ENCODE data around the gene SDR39U1.
A peak's percentile ranks its signal among the peaks of the same experiment; 100 is the strongest.

The SDR39U1 gene

GRCh38 chr14:24397639-24398292 lies 44.8 kb downstream of the SDR39U1 start:
- Histone ChIP-seq H3K4me3 (ENCODE audit: low read depth, low read length) (no peak overlapping the region), H3K36me3 (ENCODE audit: insufficient read depth, low read length) (no peaks in the 10 kb centered on the region), H3K27ac (ENCODE audit: low read depth, low read length) (no peak overlapping the region), H3K27me3 (ENCODE audit: insufficient read depth, low read length) (no peaks in the 10 kb centered on the region), H3K79me2 (ENCODE audit: control insufficient read depth, insufficient read depth, low read length, unreplicated experiment) (no peaks in the 10 kb centered on the region), H3K4me1 (ENCODE audit: control insufficient read depth, insufficient read depth, low read length, unreplicated experiment) (peaks cover 8% of the 10 kb centered on the region), H2AFZ (ENCODE audit: low read length, unreplicated experiment) (no peak overlapping the region)

- Histone ChIP-seq H3K79me2 (ENCODE audit: control insufficient read depth, insufficient read depth, low read length, unreplicated experiment) (no peaks in the 10 kb centered on the region), H2AFZ (ENCODE audit: low read length, unreplicated experiment) (no peak overlapping the region), H3K4me3 (ENCODE audit: low read depth, low read length) (no peak overlapping the region), H3K4me1 (ENCODE audit: control insufficient read depth, insufficient read depth, low read length, unreplicated experiment) (peaks cover 16% of the 10 kb centered on the region), H3K36me3 (ENCODE audit: insufficient read depth, low read length) (no peaks in the 10 kb centered on the region), H3K27me3 (ENCODE audit: insufficient read depth, low read length) (no peaks in the 10 kb centered on the region), H3K27ac (ENCODE audit: low read depth, low read length) (no peak overlapping the region)
These were observed 46.7 kb downstream of the SDR39U1 start for GRCh38 chr14:24395609-24396582.

- H3K4me1 ChIP-seq (ENCODE audit: control insufficient read depth, insufficient read depth, low read length, unreplicated experiment): peaks cover 11% of the 10 kb centered on the region
- H2AFZ ChIP-seq (ENCODE audit: low read length, unreplicated experiment): no peak overlapping the region
- H3K4me3 ChIP-seq (ENCODE audit: low read depth, low read length): no peak overlapping the region
- H3K27me3 ChIP-seq (ENCODE audit: insufficient read depth, low read length): no peaks in the 10 kb centered on the region
- no peak overlapping the region for H3K27ac ChIP-seq (ENCODE audit: low read depth, low read length)
- H3K79me2 ChIP-seq (ENCODE audit: control insufficient read depth, insufficient read depth, low read length, unreplicated experiment): no peaks in the 10 kb centered on the region
- H3K36me3 ChIP-seq (ENCODE audit: insufficient read depth, low read length): no peaks in the 10 kb centered on the region
These were observed 48.3 kb downstream of the SDR39U1 start for GRCh38 chr14:24394275-24394674.

- no peaks in the 10 kb centered on the region for H3K27me3 ChIP-seq (ENCODE audit: insufficient read depth, low read length)
- H3K36me3 ChIP-seq (ENCODE audit: insufficient read depth, low read length): no peaks in the 10 kb centered on the region
- H3K4me3 ChIP-seq (ENCODE audit: low read depth, low read length): peak overlapping the region; percentile 12; the same call in 1 of the 2 replicates
- peak overlapping the region; percentile 85 for H2AFZ ChIP-seq (ENCODE audit: low read length, unreplicated experiment)
- H3K79me2 ChIP-seq (ENCODE audit: control insufficient read depth, insufficient read depth, low read length, unreplicated experiment): no peaks in the 10 kb centered on the region
- peaks cover 16% of the 10 kb centered on the region for H3K4me1 ChIP-seq (ENCODE audit: control insufficient read depth, insufficient read depth, low read length, unreplicated experiment)
- H3K27ac ChIP-seq (ENCODE audit: low read depth, low read length): peak overlapping the region; percentile 63
These were observed 50.1 kb downstream of the SDR39U1 start for GRCh38 chr14:24392325-24393091.

GRCh38 chr14:24390701-24391468 lies 51.7 kb downstream of the SDR39U1 start:
- Histone ChIP-seq H2AFZ (ENCODE audit: low read length, unreplicated experiment) (no peak overlapping the region), H3K4me3 (ENCODE audit: low read depth, low read length) (no peak overlapping the region), H3K27ac (ENCODE audit: low read depth, low read length) (no peak overlapping the region), H3K27me3 (ENCODE audit: insufficient read depth, low read length) (no peaks in the 10 kb centered on the region), H3K79me2 (ENCODE audit: control insufficient read depth, insufficient read depth, low read length, unreplicated experiment) (no peaks in the 10 kb centered on the region), H3K4me1 (ENCODE audit: control insufficient read depth, insufficient read depth, low read length, unreplicated experiment) (peaks cover 16% of the 10 kb centered on the region), H3K36me3 (ENCODE audit: insufficient read depth, low read length) (no peaks in the 10 kb centered on the region)
